Measurements from ENCODE around the gene GRHL1. TPM values are rescaled to one million over a fixed set of nuclear protein-coding genes. Genes with fewer than 3 reads are reported as not detected.

The GRHL1 gene
- total RNA-seq, 3 donors from 2014 or later, result 0.41 to 2.0 (median 1.9) TPM

GRCh38 chr2:9981655-9982054, 30.2 kb downstream of the GRHL1 start:
- Histone ChIP-seq H3K4me1 (ENCODE audit: low read depth) (peaks cover 8% of the 10 kb centered on the region), H3K4me3 (no peak overlapping the region), H3K9me3 (no peaks in the 10 kb centered on the region), H3K36me3 (ENCODE audit: low read depth) (no peaks in the 10 kb centered on the region)
- TF ChIP-seq CTCF (IDR thresholded peaks at IDR 0.05), result no peak
- ATAC-seq (no peak), DNase-seq (no peak)
- intact Hi-C loops (cut with DNase I, micrococcal nuclease), result loop anchor here (5.0 to 10.0 kb wide), 2 partner anchors 63 to 66 kb away; partner anchors contain the start of gene KLF11 (in 1 of the 2)

DNA sequence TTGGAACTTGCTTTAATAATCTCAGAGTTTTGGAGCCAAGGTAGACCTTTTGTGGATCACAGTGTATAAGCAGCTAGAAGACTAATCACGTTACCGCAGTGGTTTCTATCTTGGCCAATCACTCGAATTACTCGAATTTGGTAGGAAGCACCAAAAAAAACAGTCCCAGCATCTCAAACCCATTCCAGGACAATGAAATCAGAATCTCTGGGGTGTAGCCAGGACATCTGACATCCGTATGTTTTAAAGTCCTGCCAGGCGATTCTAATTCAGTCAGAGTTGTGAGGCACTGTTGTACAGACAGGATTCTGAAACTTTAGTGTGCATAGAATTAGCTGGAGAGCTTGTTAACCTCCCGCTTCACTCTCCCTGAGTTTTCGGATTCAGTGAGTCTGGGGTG, 30.8 kb downstream of the GRHL1 start:
- H3K36me3 ChIP-seq (ENCODE audit: low read depth), result no peaks in the 10 kb centered on the region
- peaks cover 8% of the 10 kb centered on the region for H3K4me1 ChIP-seq (ENCODE audit: low read depth)
- ATAC-seq (peak; percentile 14), DNase-seq (no peak)
- no peaks in the 10 kb centered on the region for H3K9me3 ChIP-seq
- TF ChIP-seq CTCF (IDR thresholded peaks at IDR 0.05), result no peak
- intact Hi-C loops (cut with DNase I, micrococcal nuclease), result loop anchor here (5.0 to 10.0 kb wide), 2 partner anchors 63 to 65 kb away; partner anchors contain the start of gene KLF11 (in 1 of the 2)
- no peak overlapping the region for H3K4me3 ChIP-seq

DNA sequence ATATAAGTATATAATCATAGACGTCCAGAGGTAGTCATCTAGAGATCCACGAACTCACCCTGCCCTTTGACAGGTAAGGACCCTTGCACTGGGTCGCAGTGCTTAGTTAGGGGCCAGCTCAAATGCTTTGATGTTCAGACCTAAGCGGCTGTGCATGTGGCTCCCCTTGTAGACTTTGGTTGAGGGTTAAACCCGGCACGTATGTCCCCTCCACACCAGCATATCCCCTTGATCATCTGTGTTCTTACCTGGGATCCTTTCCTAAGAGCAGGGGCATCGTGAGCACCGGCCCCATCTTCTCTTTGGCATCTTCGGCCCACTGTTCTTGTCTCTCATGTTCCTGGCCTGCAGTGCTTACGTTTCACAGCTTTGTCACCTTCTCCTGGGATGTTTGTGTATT, 31.4 kb downstream of the GRHL1 start:
- H3K9me3 ChIP-seq, result no peaks in the 10 kb centered on the region
- H3K4me1 ChIP-seq (ENCODE audit: low read depth), result peaks cover 8% of the 10 kb centered on the region
- intact Hi-C loops (cut with DNase I, micrococcal nuclease), result loop anchor here (5.0 to 10.0 kb wide), 2 partner anchors 62 to 64 kb away; partner anchors contain the start of gene KLF11 (in 1 of the 2)
- no peak overlapping the region for H3K4me3 ChIP-seq
- DNase-seq, result no peak
- H3K36me3 ChIP-seq (ENCODE audit: low read depth), result no peaks in the 10 kb centered on the region
- no peak for ATAC-seq
- TF ChIP-seq CTCF (IDR thresholded peaks at IDR 0.05), result no peak

- Histone ChIP-seq H3K9me3 (no peaks in the 10 kb centered on the region), H3K4me1 (ENCODE audit: low read depth) (peaks cover 8% of the 10 kb centered on the region), H3K4me3 (no peak overlapping the region), H3K36me3 (ENCODE audit: low read depth) (no peaks in the 10 kb centered on the region)
- intact Hi-C loops (cut with DNase I, micrococcal nuclease), result loop anchor here (5.0 to 10.0 kb wide), 2 partner anchors 61 to 64 kb away; partner anchors contain the start of gene KLF11 (in 1 of the 2)
- DNase-seq (no peak), ATAC-seq (no peak)
- no peak for TF ChIP-seq CTCF (IDR thresholded peaks at IDR 0.05)
Measured at GRCh38 chr2:9983401-9984216, 32.1 kb downstream of the GRHL1 start.

- no peak for DNase-seq
- H3K4me3 ChIP-seq, result no peak overlapping the region
- intact Hi-C loops (cut with DNase I, micrococcal nuclease), result loop anchor here (5.0 to 10.0 kb wide), 2 partner anchors 61 to 63 kb away; partner anchors contain the start of gene KLF11 (in 1 of the 2)
- no peaks in the 10 kb centered on the region for H3K36me3 ChIP-seq (ENCODE audit: low read depth)
- peaks cover 8% of the 10 kb centered on the region for H3K4me1 ChIP-seq (ENCODE audit: low read depth)
- ATAC-seq, result peak; percentile 67
- TF ChIP-seq CTCF (IDR thresholded peaks at IDR 0.05), result peak; percentile 40
- no peaks in the 10 kb centered on the region for H3K9me3 ChIP-seq
Measured at GRCh38 chr2:9984217-9984739, 32.8 kb downstream of the GRHL1 start.

Measured in mucosa of descending colon (tissue), 3 donors.